Activated naive CD8-positive, alpha-beta T cell treated with anti-CD3 and anti-CD28 coated beads, Interleukin-2, amount 50 U/mL, for 16 hours (primary cell): Measurements from ENCODE around the gene CNNM4.

ENCODE experiments used
- DNase-seq: peaks from one replicate; pipeline ENCODE4 v3.0.0-alpha.2; 2020; ENCODE audit warnings: low read depth, low spot score

The CNNM4 gene

DNA sequence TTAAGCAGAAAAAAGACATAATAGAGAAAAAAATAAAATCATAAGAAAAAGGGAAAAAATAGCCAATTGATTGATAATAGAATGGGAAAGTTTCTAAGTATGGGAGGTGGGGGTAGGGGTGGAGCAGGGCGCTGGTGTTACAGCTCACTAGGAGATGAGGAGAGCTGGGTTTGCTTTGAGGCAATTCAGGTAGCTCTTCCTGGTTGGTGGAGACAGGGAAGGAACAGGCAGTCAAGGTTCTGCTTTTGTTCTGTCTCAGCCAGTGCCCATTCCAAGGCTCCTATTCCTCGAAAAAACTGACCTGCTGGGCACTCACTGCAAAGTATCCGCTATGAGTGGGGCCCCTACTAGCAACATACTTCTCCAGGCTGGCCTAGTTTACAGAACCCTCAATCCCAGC lies 1.7 kb upstream of the CNNM4 start:
- DNase-seq: no peak

DNA sequence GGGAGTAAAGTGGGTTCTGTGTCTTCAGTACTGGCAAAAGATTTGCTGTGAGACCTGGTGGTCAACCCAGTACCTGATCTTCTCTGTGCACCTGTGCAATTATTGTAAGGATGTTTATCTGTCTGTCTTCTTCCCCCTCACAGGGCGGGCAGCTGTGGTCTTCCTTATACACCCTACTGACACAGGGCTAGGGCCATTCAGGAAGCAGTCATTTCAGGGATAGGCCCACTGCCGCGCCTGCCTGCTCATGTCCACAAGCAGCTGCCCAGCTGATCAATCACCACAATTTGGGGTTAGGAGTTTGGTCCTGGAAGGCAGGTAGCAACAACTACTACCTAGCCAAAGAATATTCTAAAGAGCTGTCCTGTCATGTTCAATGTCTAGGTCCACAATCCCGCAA lies 1.2 kb upstream of the CNNM4 start:
- no peak for DNase-seq

DNA sequence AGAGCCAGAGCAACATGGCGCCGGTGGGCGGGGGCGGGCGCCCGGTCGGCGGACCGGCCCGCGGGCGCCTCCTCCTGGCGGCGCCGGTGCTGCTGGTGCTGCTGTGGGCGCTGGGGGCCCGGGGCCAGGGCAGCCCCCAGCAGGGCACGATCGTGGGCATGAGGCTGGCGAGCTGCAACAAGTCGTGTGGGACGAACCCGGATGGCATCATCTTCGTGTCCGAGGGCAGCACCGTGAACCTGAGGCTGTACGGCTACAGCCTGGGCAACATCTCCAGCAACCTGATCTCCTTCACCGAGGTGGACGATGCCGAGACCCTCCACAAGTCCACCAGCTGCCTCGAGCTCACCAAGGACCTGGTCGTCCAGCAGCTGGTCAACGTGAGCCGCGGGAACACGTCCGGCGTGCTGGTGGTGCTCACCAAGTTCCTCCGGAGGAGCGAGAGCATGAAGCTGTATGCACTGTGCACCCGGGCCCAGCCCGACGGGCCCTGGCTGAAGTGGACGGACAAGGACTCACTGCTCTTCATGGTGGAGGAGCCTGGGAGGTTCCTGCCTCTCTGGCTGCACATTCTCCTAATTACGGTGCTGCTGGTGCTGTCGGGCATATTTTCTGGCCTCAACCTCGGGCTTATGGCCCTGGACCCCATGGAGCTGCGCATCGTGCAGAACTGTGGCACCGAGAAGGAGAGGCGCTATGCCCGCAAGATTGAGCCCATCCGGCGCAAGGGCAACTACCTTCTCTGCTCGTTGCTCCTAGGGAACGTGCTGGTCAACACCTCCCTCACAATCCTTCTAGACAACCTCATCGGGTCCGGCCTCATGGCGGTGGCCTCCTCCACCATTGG lies 507 bp downstream of the CNNM4 start:
- DNase-seq: peak; percentile 52

DNA sequence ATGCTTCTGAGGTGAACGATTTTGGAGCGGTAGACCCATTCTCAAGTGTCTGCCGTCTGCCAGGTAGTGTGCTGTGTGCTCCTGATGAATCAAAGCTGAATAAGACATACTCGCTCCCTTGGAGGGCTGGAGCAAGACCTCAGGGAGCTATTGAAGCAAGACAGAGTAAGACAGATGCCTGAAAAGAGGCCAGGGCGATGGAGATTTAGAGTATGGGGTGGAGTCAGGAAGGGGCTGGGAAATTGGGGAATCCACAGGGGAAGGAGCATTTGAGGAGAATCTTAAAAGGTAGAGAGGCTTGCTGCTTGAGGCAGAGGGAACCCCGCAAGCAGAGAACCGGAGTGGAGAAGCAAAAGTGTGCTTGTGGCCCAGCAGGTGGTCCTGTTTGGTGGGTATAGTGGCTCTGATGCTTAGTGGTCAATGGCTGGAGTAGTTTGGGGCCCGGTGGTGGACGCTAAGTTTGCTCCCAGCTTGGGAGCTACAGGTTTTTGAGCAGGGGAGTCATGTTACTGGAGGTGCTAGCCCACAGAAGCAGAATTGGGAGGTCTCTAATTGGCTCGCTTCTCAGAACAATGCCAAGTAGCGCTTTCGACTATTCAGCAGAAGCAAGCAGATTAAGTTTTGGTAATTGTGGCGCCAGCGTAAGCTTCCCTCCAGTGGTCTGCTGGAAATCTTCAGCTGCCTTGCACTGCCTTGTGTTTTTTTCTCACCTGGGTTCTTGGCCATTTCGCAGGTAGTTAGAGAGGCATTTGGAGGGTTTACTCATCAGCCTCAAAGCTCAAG lies 2.0 kb downstream of the CNNM4 start:
- DNase-seq: no peak

GRCh38 chr2:96763511-96764252 lies 3.0 kb downstream of the CNNM4 start:
- no peak for DNase-seq

DNA sequence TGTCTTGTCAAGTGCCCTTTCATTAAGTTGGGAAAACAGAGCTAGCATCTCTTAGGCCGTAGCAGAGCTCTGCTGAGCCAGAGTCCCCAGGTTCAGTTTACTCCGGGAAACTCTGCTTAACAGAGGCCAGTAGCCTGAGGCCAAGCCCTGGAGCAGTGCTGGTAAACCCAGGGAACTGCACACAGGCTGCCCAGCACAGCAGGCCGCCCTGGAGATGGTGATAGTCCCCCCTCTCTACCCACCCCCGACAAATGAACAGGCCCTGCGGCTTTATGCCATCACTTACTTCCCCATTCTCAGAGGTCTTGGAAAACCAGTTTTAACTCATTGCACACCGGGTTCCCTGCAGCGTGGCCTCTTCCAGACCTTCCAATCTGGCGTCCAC lies 3.5 kb downstream of the CNNM4 start:
- no peak for DNase-seq

- DNase-seq: no peak
Measured at GRCh38 chr2:96767135-96767871, 6.6 kb downstream of the CNNM4 start.

GRCh38 chr2:96768083-96768561 lies 7.4 kb downstream of the CNNM4 start:
- DNase-seq: no peak

DNA sequence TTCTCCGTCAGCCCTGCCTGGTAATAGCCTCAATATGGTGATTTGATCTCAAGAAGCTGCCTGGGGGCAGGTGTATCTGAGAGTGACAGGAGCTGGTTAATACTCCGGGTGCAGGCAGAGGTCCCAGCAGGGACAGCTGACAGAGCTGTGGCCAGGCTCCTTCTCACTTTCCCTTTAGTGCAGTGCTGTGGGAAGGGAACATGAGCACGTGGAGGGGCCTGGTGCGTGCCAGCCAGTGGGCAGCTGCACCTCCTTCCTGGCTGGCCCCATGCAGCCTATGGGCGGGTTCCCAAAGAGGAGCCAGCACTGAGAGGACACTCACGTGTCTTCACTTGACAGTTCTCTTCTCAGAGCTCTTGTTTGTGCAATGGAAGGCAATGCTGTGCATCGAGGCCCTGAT lies 9.1 kb downstream of the CNNM4 start:
- no peak for DNase-seq

DNA sequence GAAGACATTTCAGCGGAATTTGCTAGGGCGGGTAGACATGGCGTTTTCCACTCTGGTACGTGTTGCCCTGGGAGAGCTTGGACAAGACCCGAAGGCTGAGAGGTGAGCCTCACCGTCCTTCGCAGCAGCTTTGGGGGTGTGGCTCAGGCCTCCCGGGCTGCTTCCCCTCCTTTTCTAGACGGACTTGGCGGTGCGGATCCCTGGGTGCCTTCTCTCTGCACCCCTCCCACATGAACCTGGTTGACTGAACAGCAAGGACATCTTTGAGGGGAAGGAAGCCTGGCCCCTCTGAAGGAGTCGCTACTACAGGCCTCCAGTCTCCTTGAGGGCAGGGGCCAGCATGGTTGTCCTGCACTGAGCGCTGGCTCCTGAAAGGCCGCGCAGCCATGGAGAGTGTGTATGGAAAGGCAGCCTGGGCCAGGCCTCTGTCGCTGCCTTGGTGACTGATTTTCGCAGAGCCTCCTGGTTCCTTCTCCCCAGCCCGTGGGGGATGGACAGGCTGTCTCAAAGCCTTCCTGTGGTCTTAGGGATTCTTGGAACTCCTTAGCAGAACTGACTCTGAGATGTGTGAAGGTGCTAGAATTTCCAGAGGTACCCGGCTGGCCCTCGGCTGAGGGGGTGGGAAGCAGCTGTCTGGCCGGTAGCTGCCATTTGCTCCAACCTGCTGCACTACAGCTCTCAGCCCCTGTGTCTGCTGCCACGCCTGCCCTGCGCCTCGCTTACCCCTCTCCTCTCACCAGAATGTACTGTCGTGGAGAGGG lies 9.9 kb downstream of the CNNM4 start:
- no peak for DNase-seq

- DNase-seq: no peak
Measured at GRCh38 chr2:96771796-96772618, 11.3 kb downstream of the CNNM4 start.

DNA sequence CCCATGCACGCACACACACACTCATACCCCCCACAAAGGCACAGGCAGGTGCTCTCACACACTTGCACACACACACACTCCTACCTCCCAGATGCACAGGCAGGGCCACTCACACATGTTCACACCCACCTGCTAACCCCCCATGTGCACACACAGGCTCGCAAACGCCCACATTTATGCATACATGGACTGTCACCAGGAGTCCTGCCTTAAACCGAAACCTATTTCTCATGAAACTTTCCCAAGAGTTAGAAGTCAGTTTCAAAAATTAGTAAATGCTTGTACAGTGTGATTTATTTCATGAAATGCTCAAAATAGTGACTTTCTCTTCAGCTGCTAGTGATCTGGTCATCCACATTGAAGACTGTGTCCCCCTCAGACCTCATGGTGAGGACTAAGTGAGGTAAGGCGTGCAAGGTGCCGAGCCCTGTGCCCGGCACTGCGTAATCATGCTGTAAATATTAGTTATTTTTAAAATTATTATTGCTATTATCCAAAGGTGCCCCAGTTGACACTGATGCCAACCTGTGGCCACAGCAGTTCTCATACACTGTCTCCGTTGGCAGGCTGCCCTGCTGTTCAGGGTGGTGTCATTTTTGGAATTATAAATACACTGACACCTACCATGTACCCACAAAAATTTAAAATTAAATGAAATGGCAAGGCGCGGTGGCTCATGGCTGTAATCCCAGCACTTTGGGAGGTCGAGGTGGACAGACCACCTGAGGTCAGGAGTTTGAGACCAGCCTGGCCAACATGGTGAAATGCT lies 12.4 kb downstream of the CNNM4 start:
- no peak for DNase-seq

DNA sequence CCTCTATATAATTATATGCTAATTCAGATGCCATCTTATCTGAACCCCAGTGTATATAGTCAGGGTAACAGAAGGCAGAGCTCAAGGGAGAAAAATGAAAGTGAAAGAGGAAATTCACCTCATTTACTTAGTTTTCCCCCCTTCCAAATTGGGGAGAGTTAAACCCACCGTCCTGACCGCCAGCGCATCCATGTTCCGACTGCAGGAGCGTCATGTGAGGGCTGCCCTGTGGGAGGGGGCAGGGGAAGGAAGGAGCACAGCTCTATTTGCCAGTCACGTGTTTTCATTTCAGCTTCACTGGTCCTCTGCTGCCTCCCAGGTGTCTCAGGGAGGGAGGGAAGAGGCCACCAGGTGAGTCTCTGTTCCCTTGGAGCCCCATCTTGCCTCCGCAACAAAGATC lies 13.2 kb downstream of the CNNM4 start:
- DNase-seq: no peak

- DNase-seq: no peak
Measured at GRCh38 chr2:96775160-96775559, 14.5 kb downstream of the CNNM4 start.

GRCh38 chr2:96783388-96783787 lies 22.7 kb downstream of the CNNM4 start:
- no peak for DNase-seq

GRCh38 chr2:96787411-96787810 lies 26.7 kb downstream of the CNNM4 start:
- no peak for DNase-seq

DNA sequence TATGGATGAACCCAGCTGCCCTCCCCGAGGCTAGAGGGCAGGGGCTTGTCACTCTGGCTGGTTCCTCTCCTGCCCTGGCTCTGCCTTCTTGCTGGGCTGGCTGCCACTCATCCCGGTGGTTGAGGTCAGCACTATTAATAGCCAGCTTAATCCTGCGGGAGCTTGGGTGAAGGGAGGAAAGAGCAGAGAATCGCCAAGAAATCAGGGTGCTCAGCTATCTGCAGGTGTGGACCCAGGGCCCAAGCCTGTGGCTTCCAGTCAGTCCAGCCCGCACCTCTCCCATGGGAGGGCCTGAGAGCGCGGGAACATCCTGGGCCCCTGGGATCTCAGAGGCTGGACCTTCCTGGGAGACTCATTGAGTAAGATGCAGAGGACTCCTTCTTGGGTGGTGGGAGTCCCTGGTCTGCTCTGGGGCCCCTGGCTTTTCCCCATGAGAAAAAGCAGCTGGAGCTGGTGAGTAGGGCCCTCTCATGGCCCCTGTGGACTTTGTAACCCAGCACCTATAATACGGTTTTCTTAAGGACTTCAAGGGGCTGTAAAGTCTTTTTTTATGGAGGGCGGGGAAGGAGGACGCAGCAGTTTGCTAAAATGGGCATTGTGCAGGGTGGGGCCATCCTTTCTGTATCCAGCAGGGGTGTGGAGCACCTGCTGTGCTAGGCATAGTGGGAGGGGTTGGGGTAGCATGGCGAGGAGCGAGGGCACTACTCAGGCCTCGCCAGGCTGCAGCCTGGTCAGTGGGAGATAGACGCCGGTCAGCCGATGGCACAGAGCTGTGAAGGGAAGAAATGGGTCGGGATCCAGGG lies 27.9 kb downstream of the CNNM4 start:
- no peak for DNase-seq

DNA sequence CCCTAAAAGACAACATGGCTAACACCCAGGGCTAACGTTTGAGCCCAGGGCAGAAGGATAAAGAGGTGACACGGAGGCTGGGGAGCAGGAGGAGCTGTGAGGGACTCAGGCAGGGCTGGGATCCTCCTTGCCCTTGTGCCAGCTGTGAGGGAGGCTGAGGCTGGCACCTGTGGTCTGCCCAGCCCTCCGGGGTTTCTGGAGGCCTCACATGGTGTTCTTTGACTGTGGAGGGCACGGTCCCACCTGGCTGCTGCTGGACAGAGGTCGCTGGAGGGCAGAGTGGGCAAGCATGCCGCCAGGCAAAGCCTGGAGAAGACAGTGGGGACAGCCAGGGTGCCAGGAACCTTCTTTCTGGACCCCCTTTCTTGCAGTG lies 28.5 kb downstream of the CNNM4 start:
- DNase-seq: no peak
